Spleen (tissue), 11 donors: ENCODE results near the gene PDE4D. TPM values are rescaled to one million over a fixed set of nuclear protein-coding genes. Genes with fewer than 3 reads are reported as not detected.

ENCODE experiments used
- DNase-seq: peaks from one replicate; pipeline ENCODE4 v3.0.0-alpha.2; 2020
- H3K27ac ChIP-seq, 8 donors: fragments of 200-600 bp; sonication (generic) in 7 of 8; 1 replicate in 4 of 8; 2 replicates in 4 of 8; pipeline versions ENCODE4 v1.5.0 to v1.8.0; 2016 to 2021; ENCODE audit warnings: inconsistent platforms in 4 of 8, mild to moderate bottlenecking in 4 of 8, moderate library complexity in 1 of 8
- H3K27me3 ChIP-seq, 7 donors: fragments of 200-600 bp; sonication (generic) in 6 of 7; replicated peaks in 1 of 7; 1 replicate in 4 of 7; 2 replicates in 3 of 7; pipeline versions ENCODE4 v1.5.0 to v1.8.0; 2016 to 2021; ENCODE audit warnings: inconsistent platforms in 3 of 7, mild to moderate bottlenecking in 1 of 7
- H3K36me3 ChIP-seq, 6 donors: fragments of 200-600 bp; sonication (generic) in 5 of 6; 1 replicate in 4 of 6; 2 replicates in 2 of 6; pipeline versions ENCODE4 v1.5.0 to v1.8.0; 2016 to 2021; ENCODE audit warnings: inconsistent platforms in 2 of 6
- H3K4me1 ChIP-seq, 6 donors: fragments of 200-600 bp; sonication (generic) in 5 of 6; 1 replicate in 3 of 6; 2 replicates in 3 of 6; pipeline versions ENCODE4 v1.5.0 to v1.8.0; 2016 to 2021; ENCODE audit warnings: inconsistent platforms in 3 of 6
- H3K4me3 ChIP-seq, 8 donors: fragments of 200-600 bp; sonication (generic) in 7 of 8; 1 replicate in 4 of 8; 2 replicates in 4 of 8; pipeline versions ENCODE4 v1.5.0 to v1.8.0; 2016 to 2021; ENCODE audit warnings: inconsistent platforms in 4 of 8, mild to moderate bottlenecking in 4 of 8, moderate library complexity in 2 of 8
- H3K9me3 ChIP-seq, 8 donors: fragments of 200-600 bp; sonication (generic) in 7 of 8; 1 replicate in 4 of 8; 2 replicates in 4 of 8; pipeline versions ENCODE4 v1.5.0 to v1.8.0; 2016 to 2021; ENCODE audit warnings: inconsistent platforms in 4 of 8
- CTCF ChIP-seq, 11 experiments: fragments of 200-600 bp in 7 of 11; fragments of 450-650 bp in 4 of 11; sonication (generic) in 4 of 11; IDR thresholded peaks in 8 of 11; conservative IDR thresholded peaks in 3 of 11; 1 replicate in 7 of 11; 2 replicates in 4 of 11; pipeline versions ENCODE4 v1.4.0 to v1.8.0; 2016 to 2021; ENCODE audit warnings: antibody characterized with exemption in 11 of 11, inconsistent platforms in 4 of 11, mild to moderate bottlenecking in 1 of 11
- POLR2A ChIP-seq, 3 donors: fragments of 450-650 bp; IDR thresholded peaks; one replicate each; pipeline ENCODE4 v1.5.1; 2017; ENCODE audit warnings: antibody characterized with exemption in 3 of 3, mild to moderate bottlenecking in 1 of 3
- POLR2AphosphoS5 ChIP-seq, 3 donors: sonication (generic); formaldehyde crosslinking; IDR thresholded peaks; one replicate each; pipeline ENCODE4 v1.5.1; 2017; ENCODE audit warnings: antibody characterized with exemption in 3 of 3
- WGBS, 5 donors: extraction: QIAGEN DNeasy Blood & Tissue Kit in 3 of 5; methylation state at CpG; one replicate each; pipeline versions ENCODE4 v1.1.5 to v1.1.7; 2013 to 2018; 5-methylcytosine and 5-hydroxymethylcytosine counted together
- intact Hi-C: fragments of 100-400 bp; cut with DNase I; formaldehyde crosslinking; loops from one replicate; pipeline ENCODE4 v1.15.0; 2023; ENCODE audit warnings: low total_unique reads
- polyA plus RNA-seq, 3 donors: library from polyadenylated mRNA; stranded (reverse); fragments of 200-250 nt; gene quantifications; one replicate each; pipeline ENCODE4 v1.2.1, GENCODE V29; 2013
- total RNA-seq, 7 donors: library from RNA; depleted of rRNA in 3 of 7; stranded (reverse); fragments of >200 nt in 3 of 7; fragmentation: NEBNext Ultra II Directional in 4 of 7; extraction: Animal tissue kit (Norgen Biotek cat#: 25700) in 4 of 7; gene quantifications; one replicate each; pipeline versions ENCODE4 v1.1.0 to v1.2.1, GENCODE V29; 2016 to 2021
- donor health status: healthy with polysubstance abuse.
- donor health status: DM: no; HTN: no; CAD: no; lungs with moderate emphysema.
- donor health status: DM: no; HTN: no; CAD: no.
- donor health status: Bipolar disorder and iron deficiency.
- donor health status: healthy.
- donor health status: DM: no; HTN: no; CAD: no.
- donor health status: DM: yes; HTN: yes; CAD: no.

Gene PDE4D
- total and polyA plus RNA-seq, 10 donors: 0.88 to 51.8 (median 18.2) TPM

GRCh38 chr5:59027145-59027907 lies 866.2 kb downstream of the PDE4D start:
- Histone ChIP-seq H3K9me3 (peaks cover 0 to 5% (median 0%) of the 10 kb centered on the region in 8 donors), H3K4me1 (no peaks in the 10 kb centered on the region), H3K27ac (no peak overlapping the region), H3K4me3 (no peak overlapping the region), H3K27me3 (no peaks in the 10 kb centered on the region), H3K36me3 (no peaks in the 10 kb centered on the region)
- TF ChIP-seq CTCF (IDR thresholded peaks at IDR 0.05 in 8 of 11, conservative IDR thresholded peaks at IDR 0.05 in 3 of 11) (no peak), POLR2A (IDR thresholded peaks at IDR 0.05) (no peak), POLR2AphosphoS5 (IDR thresholded peaks at IDR 0.05) (no peak)
- DNase-seq: no peak
- 90 to 94% (median 91%) methylated on average over 6 of the region's 6 CpGs for WGBS, 5 donors
- intact Hi-C loops: no loop called here

- Histone ChIP-seq H3K36me3 (no peaks in the 10 kb centered on the region), H3K4me1 (no peaks in the 10 kb centered on the region), H3K27me3 (no peaks in the 10 kb centered on the region), H3K27ac (no peak overlapping the region), H3K4me3 (no peak overlapping the region), H3K9me3 (peaks cover 0 to 5% (median 0%) of the 10 kb centered on the region in 8 donors)
- intact Hi-C loops: no loop called here
- 87 to 100% (median 93%) methylated on average over 1 of the region's 1 CpG for WGBS, 5 donors
- TF ChIP-seq POLR2A (IDR thresholded peaks at IDR 0.05) (no peak), CTCF (IDR thresholded peaks at IDR 0.05 in 8 of 11, conservative IDR thresholded peaks at IDR 0.05 in 3 of 11) (no peak), POLR2AphosphoS5 (IDR thresholded peaks at IDR 0.05) (no peak)
- no peak for DNase-seq
Measured at GRCh38 chr5:59025734-59026133, 867.8 kb downstream of the PDE4D start.

- 78 to 88% (median 83%) methylated on average over 7 of the region's 7 CpGs for WGBS, 5 donors
- H3K36me3 ChIP-seq: peaks cover 0 to 4% (median 0%) of the 10 kb centered on the region in 6 donors
- TF ChIP-seq POLR2A (IDR thresholded peaks at IDR 0.05) (no peak), CTCF (IDR thresholded peaks at IDR 0.05 in 8 of 11, conservative IDR thresholded peaks at IDR 0.05 in 3 of 11) (no peak), POLR2AphosphoS5 (IDR thresholded peaks at IDR 0.05) (no peak)
- intact Hi-C loops: no loop called here
- DNase-seq: no peak
- no peak overlapping the region for H3K4me3 ChIP-seq
- H3K4me1 ChIP-seq: no peaks in the 10 kb centered on the region
- H3K27ac ChIP-seq: no peak overlapping the region
- H3K9me3 ChIP-seq: peaks cover 0 to 4% (median 0%) of the 10 kb centered on the region in 8 donors
- no peaks in the 10 kb centered on the region for H3K27me3 ChIP-seq
Measured at GRCh38 chr5:59021837-59022514, 871.5 kb downstream of the PDE4D start.

GRCh38 chr5:59021286-59021673 lies 872.2 kb downstream of the PDE4D start:
- intact Hi-C loops: no loop called here
- Histone ChIP-seq H3K27ac (no peak overlapping the region), H3K36me3 (peaks cover 0 to 6% (median 0%) of the 10 kb centered on the region in 6 donors)

More at GRCh38 chr5:59021286-59021673, 872.2 kb downstream of the PDE4D start:
- no peaks in the 10 kb centered on the region for H3K27me3 ChIP-seq
- no peak for TF ChIP-seq CTCF (IDR thresholded peaks at IDR 0.05 in 8 of 11, conservative IDR thresholded peaks at IDR 0.05 in 3 of 11)
- no peak for TF ChIP-seq POLR2AphosphoS5 (IDR thresholded peaks at IDR 0.05)
- no peak for TF ChIP-seq POLR2A (IDR thresholded peaks at IDR 0.05)
- H3K4me3 ChIP-seq: no peak overlapping the region
- no peak for DNase-seq
- peaks cover 0 to 4% (median 0%) of the 10 kb centered on the region in 8 donors for H3K9me3 ChIP-seq
- no peaks in the 10 kb centered on the region for H3K4me1 ChIP-seq
